H1 (cell line): ENCODE measurements around the gene GIGYF2. TPM values are rescaled to one million over a fixed set of nuclear protein-coding genes. Genes with fewer than 3 reads are reported as not detected.

Experiments
- CTCF ChIA-PET: fragments of 300-600 bp; sonication (Branson Sonifier 250); formaldehyde crosslinking; loops from one replicate; lab custom pipeline; 2021; ENCODE audit not compliant: partially characterized antibody; lab: Charles Lee
- POLR2A ChIA-PET: fragments of 300-600 bp; sonication (Branson Sonifier 250); formaldehyde crosslinking; loops from one replicate; lab custom pipeline; 2021; ENCODE audit warnings: inconsistent platforms; ENCODE audit not compliant: partially characterized antibody; lab: Charles Lee
- DNase-seq, 2 experiments: peaks; one replicate each; pipeline versions ENCODE4 v3.0.0 to v3.0.0-alpha.2; 2010 to 2022; ENCODE audit warnings: low spot score in 2 of 2, low read depth in 1 of 2, mixed read lengths in 1 of 2
- FAIRE-seq: peaks from 2 replicates; lab custom pipeline; 2011; peaks lifted over from hg19 to GRCh38; lab: Jason Lieb, UNC
- H2AFZ ChIP-seq: 2 replicates; pipeline ENCODE4 v1.8.1; 2012; ENCODE audit warnings: low read length, inconsistent platforms
- H2AK5ac ChIP-seq: 2 replicates; pipeline ENCODE4 v1.6.1; 2013; ENCODE audit warnings: low read depth, low read length
- H2BK120ac ChIP-seq: replicated peaks from 2 replicates; pipeline ENCODE3; 2013; ENCODE audit warnings: low read depth, low read length, inconsistent platforms
- H2BK12ac ChIP-seq: 2 replicates; pipeline ENCODE4 v1.6.1; 2013; ENCODE audit warnings: low read depth, low read length
- H2BK15ac ChIP-seq: 2 replicates; pipeline ENCODE4 v1.6.1; 2013; ENCODE audit warnings: low read length
- H2BK20ac ChIP-seq: 2 replicates; pipeline ENCODE4 v1.6.1; 2013; ENCODE audit warnings: low read length
- H2BK5ac ChIP-seq: 2 replicates; pipeline ENCODE4 v1.6.1; 2013; ENCODE audit warnings: low read depth, low read length
- H3K14ac ChIP-seq: 2 replicates; pipeline ENCODE4 v1.6.1; 2013; ENCODE audit warnings: inconsistent platforms; ENCODE audit not compliant: insufficient read length
- H3K18ac ChIP-seq: 2 replicates; pipeline ENCODE4 v1.6.1; 2013; ENCODE audit warnings: low read length; ENCODE audit errors: extremely low read depth
- H3K23ac ChIP-seq: 2 replicates; pipeline ENCODE4 v1.6.1; 2013; ENCODE audit warnings: inconsistent platforms; ENCODE audit not compliant: insufficient read length
- H3K23me2 ChIP-seq: 2 replicates; pipeline ENCODE4 v1.6.1; 2013; ENCODE audit warnings: low read depth, low read length
- H3K27ac ChIP-seq: 2 replicates; pipeline ENCODE4 v1.6.1; 2011; ENCODE audit warnings: low read depth, low read length, inconsistent platforms
- H3K27me3 ChIP-seq, 4 experiments: replicated peaks in 1 of 4; 1 replicate in 1 of 4; 2 replicates in 3 of 4; pipeline versions ENCODE4 v1.6.1 to v1.8.1; 2011 to 2013; ENCODE audit warnings: low read length in 3 of 4, mild to moderate bottlenecking in 3 of 4, inconsistent platforms in 2 of 4, mixed read lengths in 2 of 4, moderate library complexity in 1 of 4; ENCODE audit not compliant: control insufficient read depth in 3 of 4, insufficient read depth in 3 of 4; ENCODE audit errors: extremely low read depth in 1 of 4
- H3K36me3 ChIP-seq, 4 experiments: 2 replicates each; pipeline versions ENCODE4 v1.6.1 to v1.8.1; 2011 to 2013; ENCODE audit warnings: mild to moderate bottlenecking in 4 of 4, low read length in 3 of 4, moderate library complexity in 2 of 4, control low read depth in 1 of 4, inconsistent platforms in 1 of 4; ENCODE audit not compliant: insufficient read depth in 4 of 4, control insufficient read depth in 2 of 4
- H3K4ac ChIP-seq: replicated peaks from 2 replicates; pipeline ENCODE3; 2013; ENCODE audit warnings: low read length, low read depth, mixed read lengths, inconsistent platforms; ENCODE audit not compliant: insufficient read length
- H3K4me1 ChIP-seq, 4 experiments: replicated peaks in 1 of 4; 1 replicate in 1 of 4; 2 replicates in 3 of 4; pipeline versions ENCODE4 v1.6.1 to v1.8.1; 2011 to 2013; ENCODE audit warnings: low read length in 3 of 4, inconsistent platforms in 2 of 4, mixed read lengths in 1 of 4; ENCODE audit not compliant: insufficient read depth in 4 of 4, control insufficient read depth in 3 of 4
- H3K4me2 ChIP-seq, 2 experiments: 2 replicates each; pipeline versions ENCODE4 v1.6.1 to v1.8.1; 2011 to 2013; ENCODE audit warnings: low read depth in 2 of 2, low read length in 2 of 2, control low read depth in 1 of 2, inconsistent platforms in 1 of 2, mild to moderate bottlenecking in 1 of 2; ENCODE audit not compliant: insufficient read depth in 1 of 2
- H3K4me3 ChIP-seq, 4 experiments: fragments of 200-600, 300-600 bp in 1 of 4; sonication (generic), shearing (Covaris generic), sonication (Bioruptor Twin) in 1 of 4; 2 replicates each; pipeline versions ENCODE4 v1.5.1 to v1.8.1; 2011 to 2016; ENCODE audit warnings: low read length in 4 of 4, low read depth in 3 of 4, control low read depth in 2 of 4, inconsistent platforms in 2 of 4, mild to moderate bottlenecking in 2 of 4, mixed read lengths in 1 of 4, moderate library complexity in 1 of 4; ENCODE audit not compliant: insufficient read depth in 2 of 4; ENCODE audit errors: extremely low read depth in 1 of 4
- H3K56ac ChIP-seq: replicated peaks from 2 replicates; pipeline ENCODE3; 2013; ENCODE audit warnings: low read depth, mild to moderate bottlenecking, mixed read lengths, low read length, inconsistent platforms; ENCODE audit not compliant: insufficient read length
- H3K79me1 ChIP-seq: 2 replicates; pipeline ENCODE4 v1.6.1; 2013; ENCODE audit warnings: low read depth, low read length, control low read depth
- H3K79me2 ChIP-seq, 2 experiments: 2 replicates each; pipeline versions ENCODE4 v1.6.1 to v1.8.1; 2012 to 2013; ENCODE audit warnings: low read length in 2 of 2, mild to moderate bottlenecking in 2 of 2, inconsistent platforms in 1 of 2; ENCODE audit not compliant: insufficient read depth in 2 of 2, control insufficient read depth in 1 of 2
- H3K9ac ChIP-seq, 4 experiments: replicated peaks in 1 of 4; 1 replicate in 1 of 4; 2 replicates in 3 of 4; pipeline versions ENCODE4 v1.6.1 to v1.8.1; 2011 to 2013; ENCODE audit warnings: low read depth in 3 of 4, low read length in 3 of 4, control low read depth in 2 of 4, mild to moderate bottlenecking in 2 of 4, moderate library complexity in 2 of 4, inconsistent platforms in 1 of 4; ENCODE audit errors: extremely low read depth in 1 of 4
- H3K9me3 ChIP-seq, 2 experiments: 2 replicates each; pipeline versions ENCODE4 v1.6.1 to v1.8.1; 2012 to 2013; ENCODE audit warnings: mild to moderate bottlenecking in 2 of 2, moderate library complexity in 2 of 2, control low read depth in 1 of 2, inconsistent platforms in 1 of 2, low read depth in 1 of 2, low read length in 1 of 2, mixed read lengths in 1 of 2; ENCODE audit not compliant: insufficient read depth in 2 of 2
- H4K20me1 ChIP-seq, 2 experiments: replicated peaks in 1 of 2; 2 replicates each; pipeline versions ENCODE3 to v1.8.1; 2011 to 2013; ENCODE audit warnings: inconsistent platforms in 2 of 2, low read length in 2 of 2, mild to moderate bottlenecking in 1 of 2; ENCODE audit not compliant: insufficient read depth in 2 of 2, control insufficient read depth in 1 of 2
- H4K5ac ChIP-seq: 2 replicates; pipeline ENCODE4 v1.6.1; 2013; ENCODE audit warnings: low read length, low read depth, mixed read lengths, inconsistent platforms; ENCODE audit not compliant: insufficient read length
- H4K8ac ChIP-seq: 2 replicates; pipeline ENCODE4 v1.8.0; 2013; ENCODE audit warnings: mild to moderate bottlenecking, moderate library complexity, low read length, inconsistent platforms; ENCODE audit not compliant: insufficient read depth; ENCODE audit errors: extremely low read depth
- H4K91ac ChIP-seq: replicated peaks from 2 replicates; pipeline ENCODE3; 2013; ENCODE audit warnings: low read length, mixed read lengths, inconsistent platforms; ENCODE audit not compliant: insufficient read length
- BCL11A ChIP-seq, 2 experiments: IDR thresholded peaks; one replicate each; pipeline ENCODE4 v1.6.1; 2011; ENCODE audit warnings: low read depth in 2 of 2, low read length in 2 of 2, mild to moderate bottlenecking in 2 of 2
- KDM1A ChIP-seq: fragments of 200-600, 300-600 bp; sonication (generic); IDR thresholded peaks from 2 replicates; pipeline ENCODE4 v1.7.1; 2016; ENCODE audit warnings: mild to moderate bottlenecking, low read length, borderline replicate concordance
- POU5F1 ChIP-seq: IDR thresholded peaks from 2 replicates; pipeline ENCODE4 v1.6.1; 2011; ENCODE audit warnings: low read depth, mild to moderate bottlenecking, low read length, moderate library complexity
- SUZ12 ChIP-seq: fragments of 200-600 bp; sonication (generic); IDR thresholded peaks from 2 replicates; pipeline ENCODE4 v1.6.1; 2012; ENCODE audit warnings: mild to moderate bottlenecking, inconsistent platforms, low read length, moderate library complexity, mixed read lengths
- WGBS, 2 experiments: shearing (Covaris generic) in 1 of 2; methylation state at CpG; one replicate each; pipeline versions ENCODE4 v1.1.6 to v1.1.7; 2013 to 2015; ENCODE audit warnings: low lambda C conversion rate in 2 of 2, mixed read lengths in 2 of 2, inconsistent platforms in 1 of 2, low coverage in 1 of 2, missing lambda C conversion rate in 1 of 2; ENCODE audit not compliant: insufficient replicate concordance in 2 of 2, insufficient coverage in 1 of 2, insufficient read length in 1 of 2; ENCODE audit errors: extremely low coverage in 1 of 2, missing lambda C conversion rate in 1 of 2; 5-methylcytosine and 5-hydroxymethylcytosine counted together
- polyA plus RNA-seq, 7 experiments: library from polyadenylated mRNA; depleted of rRNA in 3 of 7; stranded (reverse) in 5 of 7; unstranded in 2 of 7; fragments of >200 nt in 5 of 7; fragments of 200-250 nt in 2 of 7; gene quantifications; 1 replicate in 5 of 7; 2 replicates in 1 of 7; 4 replicates in 1 of 7; pipeline versions ENCODE4 v1.2.1 to v1.2.3, GENCODE V29; 2011 to 2013; ENCODE audit warnings: missing spikeins in 2 of 7, mixed read lengths in 2 of 7
- total RNA-seq: library from RNA; stranded (reverse); fragmentation: NEBNext Ultra II Directional; extraction: Animal tissue kit (Norgen Biotek cat#: 25700); gene quantifications from 2 replicates; pipeline ENCODE4 v1.2.1, GENCODE V29; 2021

GIGYF2 gene
- total and polyA plus RNA-seq, 2 of the 8 experiments (the other 6 are each of a cell fraction or from before 2014, with no cell fraction given), result 22.3 to 62.0 TPM

DNA sequence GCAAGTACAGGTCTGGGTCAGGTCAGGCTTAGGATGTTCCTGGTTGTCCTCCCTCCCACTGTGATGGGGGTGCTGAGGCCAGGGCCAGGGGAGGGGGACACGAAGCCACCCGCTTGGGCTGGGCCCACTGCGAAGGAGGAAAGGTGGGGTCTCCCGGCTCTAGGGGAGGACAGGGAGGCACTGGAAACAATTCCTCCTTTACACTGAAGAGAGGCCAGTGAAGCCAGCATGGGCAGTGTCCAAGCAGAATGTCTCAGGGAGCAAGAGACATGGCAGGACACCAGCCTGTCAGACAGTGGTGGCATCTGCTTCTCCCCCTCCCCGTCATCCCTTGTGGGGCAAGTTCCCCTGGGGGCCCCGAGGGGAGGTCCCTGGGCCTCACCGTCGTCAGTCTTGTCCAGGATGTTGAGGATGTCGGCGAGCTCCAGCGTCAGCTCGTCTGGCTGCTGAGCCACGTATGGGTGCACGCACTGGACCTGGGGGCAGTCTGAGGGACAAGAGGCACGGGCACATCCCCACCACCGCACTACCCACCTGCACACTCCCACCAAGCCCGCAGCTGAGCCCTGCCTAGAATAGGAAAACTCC is 183.7 kb downstream of the GIGYF2 start:
- no peak overlapping the region for H2BK12ac ChIP-seq
- no peaks in the 10 kb centered on the region for H3K79me2 ChIP-seq
- H2AFZ ChIP-seq, result no peak overlapping the region
- H2BK15ac ChIP-seq, result no peak overlapping the region
- ChIA-PET POLR2A (interaction anchor here (1.0 kb wide), 1 partner anchor 10 kb away, joined by 3 read pairs; the partner anchor contains the start of gene SNORC), CTCF (interaction anchor here (0.9 to 2.8 kb wide), 6 partner anchors 9 to 179 kb away, joined by 3 to 8 read pairs (median 4); partner anchors contain the start of gene INPP5D)
- no peak overlapping the region for H3K4me2 ChIP-seq
- H2AK5ac ChIP-seq, result peak overlapping the region; percentile 40; the same call in 1 of the 2 replicates
- no peak overlapping the region for H3K23ac ChIP-seq
- H4K8ac ChIP-seq, result no peak overlapping the region
- H3K4ac ChIP-seq, result no peak overlapping the region
- H3K23me2 ChIP-seq, result peaks cover 9% of the 10 kb centered on the region; the same call in 1 of the 2 replicates
- TF ChIP-seq SUZ12, result no peak
- no peak for TF ChIP-seq POU5F1
- no peak for TF ChIP-seq KDM1A
- no peak for TF ChIP-seq BCL11A (IDR thresholded peaks at IDR 0.05; ENCODE audit: low read depth in 2 of 2, low read length in 2 of 2)
- WGBS, 2 experiments, result 93% methylated on average over 16 of the region's 17 CpGs; no CpG with 5 or more reads in 1 of the 2 experiments
- H2BK5ac ChIP-seq, result no peak overlapping the region
- no peaks in the 10 kb centered on the region for H3K79me1 ChIP-seq
- FAIRE-seq (no peak), DNase-seq (no peak)
- H4K91ac ChIP-seq, result no peak overlapping the region
- H2BK20ac ChIP-seq, result no peak overlapping the region
- no peak overlapping the region for H3K27ac ChIP-seq
- no peak overlapping the region for H3K56ac ChIP-seq
- no peaks in the 10 kb centered on the region for H3K9me3 ChIP-seq
- no peak overlapping the region for H3K18ac ChIP-seq
- no peaks in the 10 kb centered on the region for H3K36me3 ChIP-seq
- no peak overlapping the region for H2BK120ac ChIP-seq
- H3K27me3 ChIP-seq, result peaks cover 0 to 18% (median 13%) of the 10 kb centered on the region in 4 experiments; a peak in 5 of 7 replicates
- H4K5ac ChIP-seq, result no peak overlapping the region
- H3K9ac ChIP-seq, result no peak overlapping the region
- H3K4me3 ChIP-seq, result no peak overlapping the region
- H3K4me1 ChIP-seq, result peaks cover 0 to 4% (median 1%) of the 10 kb centered on the region in 4 experiments; a peak in 2 of 7 replicates
- peaks cover 0 to 1% of the 10 kb centered on the region in 2 experiments for H4K20me1 ChIP-seq
- H3K14ac ChIP-seq, result no peak overlapping the region
